BLaER1 (cell line): ENCODE results near the gene SUCLG1.
"Not testable (repeated sequence)": the region's sequence is repeated elsewhere in the genome, so short reads cannot be mapped to it uniquely, and the experiment has no call there.

Experiments used
- H3K27ac ChIP-seq: shearing (Covaris generic); formaldehyde crosslinking; 2 replicates; pipeline ENCODE4 v1.8.1; 2022
- H3K27me3 ChIP-seq: shearing (Covaris generic); formaldehyde crosslinking; 2 replicates; pipeline ENCODE4 v1.8.1; 2022
- H3K36me3 ChIP-seq: shearing (Covaris generic); formaldehyde crosslinking; 2 replicates; pipeline ENCODE4 v1.8.1; 2022
- H3K4me1 ChIP-seq: shearing (Covaris generic); formaldehyde crosslinking; 2 replicates; pipeline ENCODE4 v1.8.1; 2022
- H3K4me2 ChIP-seq: shearing (Covaris generic); formaldehyde crosslinking; 2 replicates; pipeline ENCODE4 v1.8.1; 2022
- H3K4me3 ChIP-seq: shearing (Covaris generic); formaldehyde crosslinking; 2 replicates; pipeline ENCODE4 v1.8.1; 2022
- H3K9ac ChIP-seq: shearing (Covaris generic); formaldehyde crosslinking; 2 replicates; pipeline ENCODE4 v1.8.1; 2022
- H3K9me3 ChIP-seq: shearing (Covaris generic); formaldehyde crosslinking; 2 replicates; pipeline ENCODE4 v1.8.1; 2022
- H4K20me1 ChIP-seq: shearing (Covaris generic); formaldehyde crosslinking; 2 replicates; pipeline ENCODE4 v1.8.1; 2022
- Cebpa-rat ChIP-seq: shearing (Covaris generic); IDR thresholded peaks from 2 replicates; pipeline ENCODE4 v1.8.1; 2022

The SUCLG1 gene

DNA sequence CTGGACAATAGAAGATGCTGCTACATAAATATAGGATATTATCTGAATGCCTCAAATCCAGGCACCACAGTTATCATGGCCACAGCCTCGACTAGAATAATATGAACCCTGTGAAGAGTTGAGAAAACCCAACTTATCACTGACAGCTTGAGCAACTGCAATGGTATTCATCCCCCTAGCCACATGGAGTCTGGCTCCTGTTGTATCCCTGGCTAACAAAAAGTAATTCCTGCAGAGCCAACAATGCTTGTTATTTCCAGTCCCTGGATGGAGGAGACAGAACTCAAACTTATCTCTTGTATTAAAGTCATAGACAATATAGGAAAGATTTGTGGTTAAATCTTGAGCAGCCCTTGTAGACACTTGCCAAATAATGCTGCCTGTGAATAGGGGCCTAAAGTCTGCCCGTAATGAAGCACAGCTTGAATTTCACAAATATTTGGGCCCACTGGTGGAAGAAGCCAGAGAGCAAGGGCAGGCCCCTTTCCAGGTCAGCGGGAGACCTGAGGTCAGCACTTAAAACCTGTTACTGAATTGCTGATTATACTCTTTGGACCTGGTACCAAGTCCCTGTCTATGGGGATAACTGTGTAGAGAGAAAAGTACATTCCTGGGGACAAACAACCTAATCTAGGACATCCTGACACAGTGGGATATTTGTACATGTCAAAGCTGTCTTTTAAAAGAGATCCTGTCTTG lies 28.4 kb upstream of the SUCLG1 start:
- H3K4me2 ChIP-seq = no peak overlapping the region
- H3K4me1 ChIP-seq = peaks cover 3% of the 10 kb centered on the region
- no peak overlapping the region for H3K9ac ChIP-seq
- no peak overlapping the region for H3K4me3 ChIP-seq
- H3K36me3 ChIP-seq = no peaks in the 10 kb centered on the region
- H3K27ac ChIP-seq = no peak overlapping the region
- no peaks in the 10 kb centered on the region for H3K27me3 ChIP-seq
- H3K9me3 ChIP-seq = no peaks in the 10 kb centered on the region
- no peaks in the 10 kb centered on the region for H4K20me1 ChIP-seq
- TF ChIP-seq Cebpa-rat = no peak

DNA sequence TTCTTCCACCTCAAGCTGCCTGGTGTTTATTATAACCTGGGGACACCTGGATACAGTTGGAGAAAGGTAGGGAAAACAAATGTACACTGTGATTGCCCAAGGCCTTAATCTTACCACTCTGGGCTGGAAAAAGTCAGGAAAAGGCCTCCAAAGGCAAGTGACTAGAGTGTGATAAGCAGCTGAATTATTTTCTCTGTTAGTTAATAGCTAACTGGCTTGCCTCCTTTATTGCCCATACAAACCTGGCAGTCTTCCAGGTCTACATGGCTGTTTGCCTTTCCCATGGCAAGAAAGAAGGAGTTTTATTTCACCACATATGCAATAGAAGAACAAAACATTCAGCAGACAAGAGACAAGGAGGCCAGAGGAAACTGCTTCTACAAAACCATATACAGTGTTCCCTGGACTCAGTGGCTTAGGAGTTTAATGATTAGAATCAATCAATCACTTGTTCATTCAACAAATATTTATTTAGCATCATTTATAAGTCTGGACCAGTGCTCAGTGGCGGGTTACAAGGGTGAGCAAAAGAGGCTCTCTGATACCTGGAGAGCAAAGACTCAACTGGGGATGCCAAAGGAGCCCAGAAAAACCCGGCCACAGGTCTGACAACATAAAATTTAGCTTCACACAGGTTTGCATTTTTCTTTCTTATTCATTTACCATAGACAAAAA lies 27.5 kb upstream of the SUCLG1 start:
- Histone ChIP-seq H3K36me3 (no peaks in the 10 kb centered on the region), H3K4me1 (peaks cover 12% of the 10 kb centered on the region), H4K20me1 (no peaks in the 10 kb centered on the region), H3K4me3 (no peak overlapping the region), H3K27ac (no peak overlapping the region), H3K27me3 (no peaks in the 10 kb centered on the region), H3K4me2 (no peak overlapping the region), H3K9me3 (no peaks in the 10 kb centered on the region), H3K9ac (no peak overlapping the region)
- no peak for TF ChIP-seq Cebpa-rat

DNA sequence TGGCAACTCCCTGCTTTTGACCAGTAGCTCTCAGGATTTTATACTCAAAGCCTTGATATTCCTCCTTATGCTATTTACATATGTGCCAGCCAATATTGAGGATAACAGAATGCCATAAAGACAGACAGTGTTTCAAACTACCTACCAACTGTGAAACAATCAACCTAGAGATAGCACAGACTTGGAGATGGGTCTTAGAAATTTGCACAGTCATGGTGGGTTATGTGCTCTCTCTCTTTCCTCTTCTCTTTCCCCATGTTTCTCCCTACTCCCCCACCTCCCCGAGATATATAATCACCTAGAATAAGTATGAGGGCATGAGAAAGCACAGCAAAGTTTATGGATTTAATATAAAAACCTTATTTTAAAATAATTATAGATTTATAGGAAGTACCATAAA lies 24.2 kb upstream of the SUCLG1 start:
- TF ChIP-seq Cebpa-rat = no peak
- no peak overlapping the region for H3K27ac ChIP-seq
- peaks cover 13% of the 10 kb centered on the region; the same call in 1 of the 2 replicates for H3K9me3 ChIP-seq
- H3K4me1 ChIP-seq = peaks cover 13% of the 10 kb centered on the region
- H3K9ac ChIP-seq = no peak overlapping the region
- H3K36me3 ChIP-seq = 0 out of 2 replicates have a peak, but pooled peaks cover under 1% of the 10 kb centered on the region
- no peak overlapping the region for H3K4me2 ChIP-seq
- H3K4me3 ChIP-seq = no peak overlapping the region
- H3K27me3 ChIP-seq = no peaks in the 10 kb centered on the region
- no peaks in the 10 kb centered on the region for H4K20me1 ChIP-seq

DNA sequence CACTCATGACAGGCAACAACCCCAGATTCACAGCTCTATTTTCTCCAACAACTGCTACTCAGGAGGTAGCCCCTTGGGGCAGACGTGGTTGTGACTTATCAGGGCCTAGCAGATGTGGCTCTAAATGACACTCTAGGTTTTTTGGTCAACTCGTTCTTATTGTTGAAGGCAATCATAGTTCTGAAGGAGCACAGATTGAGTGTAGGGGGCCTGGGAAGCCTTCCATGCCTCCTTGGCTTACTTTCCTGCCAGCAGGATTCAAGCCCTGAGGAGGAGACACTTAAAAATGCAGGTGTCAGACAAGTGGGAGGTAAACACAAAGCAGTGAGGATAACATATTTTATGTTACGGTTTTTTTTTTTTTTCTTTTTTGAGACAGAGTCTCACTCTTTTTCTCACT lies 23.5 kb upstream of the SUCLG1 start:
- TF ChIP-seq Cebpa-rat = no peak
- no peak overlapping the region for H3K9ac ChIP-seq
- no peaks in the 10 kb centered on the region for H4K20me1 ChIP-seq
- no peaks in the 10 kb centered on the region for H3K27me3 ChIP-seq
- H3K9me3 ChIP-seq = peaks cover 20% of the 10 kb centered on the region
- H3K4me3 ChIP-seq = no peak overlapping the region
- H3K4me2 ChIP-seq = peak overlapping the region; percentile 22
- peaks cover 7% of the 10 kb centered on the region for H3K36me3 ChIP-seq
- H3K27ac ChIP-seq = no peak overlapping the region
- peaks cover 13% of the 10 kb centered on the region for H3K4me1 ChIP-seq

DNA sequence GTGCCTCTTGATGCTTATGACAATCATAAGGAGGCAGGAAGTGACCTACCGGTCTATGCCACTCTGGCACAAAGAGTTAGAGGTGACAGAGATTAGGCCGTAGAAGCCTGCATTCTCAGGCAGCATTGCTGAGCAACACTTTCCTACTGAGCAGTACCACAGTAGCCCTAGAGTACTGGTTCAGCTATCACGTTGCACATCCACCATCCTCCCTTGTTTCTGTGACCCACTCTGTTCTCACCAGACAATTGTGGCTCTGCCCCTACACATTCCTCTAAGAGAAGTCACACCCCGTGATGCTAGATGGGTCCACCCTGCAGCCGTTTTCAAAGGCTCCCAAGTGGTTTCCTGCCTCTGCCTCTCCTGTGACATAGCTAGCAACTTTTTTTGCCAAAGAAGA lies 22.6 kb upstream of the SUCLG1 start:
- peaks cover 29% of the 10 kb centered on the region for H3K9me3 ChIP-seq
- no peaks in the 10 kb centered on the region for H3K27me3 ChIP-seq
- H3K27ac ChIP-seq = no peak overlapping the region
- no peak for TF ChIP-seq Cebpa-rat
- H4K20me1 ChIP-seq = no peaks in the 10 kb centered on the region
- H3K4me1 ChIP-seq = peaks cover 13% of the 10 kb centered on the region
- H3K4me3 ChIP-seq = no peak overlapping the region
- H3K9ac ChIP-seq = no peak overlapping the region
- peak overlapping the region; percentile 22; the same call in 1 of the 2 replicates for H3K4me2 ChIP-seq
- H3K36me3 ChIP-seq = peaks cover 11% of the 10 kb centered on the region

DNA sequence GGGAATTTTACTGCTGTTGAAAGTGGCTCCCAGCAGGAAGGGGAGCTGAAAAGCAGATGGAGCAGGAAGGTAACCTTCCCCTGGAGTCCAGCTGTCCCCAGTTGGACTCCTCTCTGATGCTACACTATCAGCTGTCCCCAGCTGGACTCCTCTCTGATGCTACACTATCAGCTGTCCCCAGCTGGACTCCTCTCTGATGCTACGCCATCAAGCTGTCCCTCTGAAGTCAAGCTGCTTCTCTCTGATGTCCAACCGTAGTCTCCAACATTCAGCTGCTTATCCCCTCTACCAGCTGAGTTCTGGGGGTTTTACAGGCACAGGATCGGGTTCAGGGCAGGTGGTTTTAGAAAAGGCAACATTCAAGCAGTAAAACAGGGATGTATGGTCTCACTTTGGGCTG lies 19.8 kb upstream of the SUCLG1 start:
- Histone ChIP-seq H3K4me3 (no peak overlapping the region), H3K9ac (no peak overlapping the region), H3K36me3 (peaks cover 11% of the 10 kb centered on the region), H3K27me3 (no peaks in the 10 kb centered on the region), H3K4me2 (no peak overlapping the region), H3K9me3 (peaks cover 55% of the 10 kb centered on the region), H4K20me1 (no peaks in the 10 kb centered on the region), H3K27ac (no peak overlapping the region), H3K4me1 (peaks cover 13% of the 10 kb centered on the region)
- TF ChIP-seq Cebpa-rat = no peak

DNA sequence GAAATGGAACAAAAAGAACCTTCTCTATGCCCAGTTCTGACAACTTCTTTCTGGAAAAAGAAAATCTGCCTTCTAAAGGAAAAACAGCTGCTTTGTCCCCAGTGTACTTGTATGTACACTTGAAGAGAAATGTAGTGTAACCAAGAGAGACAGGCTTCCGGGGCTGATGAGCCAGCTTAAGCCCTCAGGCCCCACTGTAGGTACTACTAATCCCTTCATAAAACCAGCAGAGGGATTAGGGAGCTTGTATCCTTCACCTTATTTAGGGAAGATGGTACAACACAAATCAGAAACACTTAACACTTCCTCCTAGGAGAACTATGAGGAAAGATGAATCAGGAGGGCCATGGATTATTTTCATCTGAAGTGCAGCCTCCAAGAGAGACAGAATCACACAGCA lies 18.8 kb upstream of the SUCLG1 start:
- Histone ChIP-seq H3K4me3 (no peak overlapping the region), H3K27me3 (no peaks in the 10 kb centered on the region), H3K9me3 (peaks cover 55% of the 10 kb centered on the region), H3K4me2 (no peak overlapping the region), H4K20me1 (no peaks in the 10 kb centered on the region), H3K9ac (no peak overlapping the region), H3K4me1 (peaks cover 13% of the 10 kb centered on the region), H3K36me3 (peaks cover 11% of the 10 kb centered on the region), H3K27ac (no peak overlapping the region)
- TF ChIP-seq Cebpa-rat = no peak

DNA sequence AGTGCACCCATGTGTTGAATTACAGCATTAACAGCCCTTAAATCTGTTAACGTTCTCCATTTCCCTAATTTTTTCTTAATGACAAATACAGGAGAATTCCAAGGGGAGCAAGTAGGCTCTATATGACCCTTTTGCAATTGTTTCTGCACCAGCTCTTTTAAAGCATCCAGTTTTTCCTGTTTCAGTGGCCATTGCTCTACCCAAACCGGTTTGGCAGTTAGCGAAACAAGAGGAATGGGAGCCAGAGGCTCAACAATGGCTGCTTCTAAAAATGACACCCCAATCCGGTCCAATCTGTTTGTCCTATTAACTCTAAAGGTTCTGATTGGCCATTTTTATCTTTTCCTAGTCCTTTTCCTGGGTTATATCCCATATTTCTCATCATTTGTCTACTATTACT lies 15.1 kb upstream of the SUCLG1 start:
- H4K20me1 ChIP-seq = no peaks in the 10 kb centered on the region
- H3K4me1 ChIP-seq = no peaks in the 10 kb centered on the region
- no peak overlapping the region for H3K9ac ChIP-seq
- H3K27ac ChIP-seq = no peak overlapping the region
- no peaks in the 10 kb centered on the region for H3K27me3 ChIP-seq
- H3K4me2 ChIP-seq = no peak overlapping the region
- H3K9me3 ChIP-seq = peaks cover 78% of the 10 kb centered on the region
- H3K4me3 ChIP-seq = no peak overlapping the region
- peaks cover 32% of the 10 kb centered on the region for H3K36me3 ChIP-seq
- TF ChIP-seq Cebpa-rat = no peak

DNA sequence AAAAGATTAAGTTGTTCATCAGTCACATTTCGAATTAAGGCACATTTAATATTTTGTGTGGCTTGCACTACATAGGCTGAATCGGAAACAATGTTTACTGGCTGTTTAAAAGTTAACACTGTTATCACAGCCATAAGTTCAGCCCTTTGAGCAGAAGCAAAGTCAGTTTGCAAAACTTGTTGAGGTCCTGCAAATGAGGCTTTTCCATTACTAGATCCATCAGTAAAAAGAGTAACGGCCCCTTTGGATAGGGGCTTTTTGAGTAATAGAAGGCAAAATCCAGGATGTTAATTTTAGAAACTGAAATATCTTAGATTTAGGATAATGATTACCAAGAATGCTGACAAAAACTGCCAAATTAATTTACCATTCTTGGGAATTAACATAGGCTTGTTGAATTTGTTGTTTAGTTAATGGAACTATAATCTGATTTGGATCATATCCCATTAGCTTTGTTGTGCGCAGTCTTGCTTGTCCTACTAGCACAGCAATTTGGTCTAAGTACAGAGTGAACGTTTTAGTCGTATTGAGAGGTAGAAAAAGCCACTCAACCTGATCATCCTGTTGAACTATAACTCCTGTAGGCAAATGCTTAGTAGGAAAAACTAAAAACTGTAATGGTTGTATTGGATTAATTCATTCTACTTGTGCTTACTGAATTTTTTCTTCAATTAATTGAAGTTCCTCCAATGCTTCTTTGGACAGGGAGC lies 13.9 kb upstream of the SUCLG1 start:
- no peak overlapping the region for H3K4me3 ChIP-seq
- TF ChIP-seq Cebpa-rat = no peak
- peaks cover 33% of the 10 kb centered on the region for H3K36me3 ChIP-seq
- H3K27me3 ChIP-seq = no peaks in the 10 kb centered on the region
- no peaks in the 10 kb centered on the region for H3K4me1 ChIP-seq
- no peak overlapping the region for H3K27ac ChIP-seq
- H3K4me2 ChIP-seq = no peak overlapping the region
- H4K20me1 ChIP-seq = no peaks in the 10 kb centered on the region
- H3K9me3 ChIP-seq = peaks cover 78% of the 10 kb centered on the region
- H3K9ac ChIP-seq = no peak overlapping the region

DNA sequence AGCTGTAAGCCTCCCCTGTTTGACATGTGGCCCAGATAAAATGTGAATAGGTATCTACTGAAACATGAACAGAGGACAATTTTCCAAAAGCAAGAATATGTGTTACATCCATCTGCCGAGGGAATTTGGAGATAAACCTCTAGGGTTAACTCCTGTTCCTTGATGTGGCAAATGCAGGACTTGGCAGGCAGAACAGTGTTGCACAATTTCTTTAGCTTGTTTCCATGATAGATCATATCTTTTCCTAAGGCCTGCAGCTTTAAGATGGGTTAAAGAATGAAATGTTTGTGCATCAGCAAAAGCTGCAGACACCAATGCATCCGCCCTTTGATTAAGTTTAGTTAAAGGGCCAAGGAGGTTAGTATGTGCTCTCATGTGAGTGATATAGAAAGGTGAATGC lies 13.3 kb upstream of the SUCLG1 start:
- H4K20me1 ChIP-seq, H3K27me3 ChIP-seq, H3K27ac ChIP-seq, H3K9ac ChIP-seq, H3K4me2 ChIP-seq, H3K4me1 ChIP-seq, H3K4me3 ChIP-seq: not testable (repeated sequence)
- H3K9me3 ChIP-seq = peaks cover 76% of the 10 kb centered on the region
- H3K36me3 ChIP-seq = peaks cover 28% of the 10 kb centered on the region; the same call in 1 of the 2 replicates
